K562 (cell line): ENCODE data around the gene PPP4R1. TPM values are rescaled to one million over a fixed set of nuclear protein-coding genes. Genes with fewer than 3 reads are reported as not detected.

ENCODE experiments used
- ATAC-seq: fragments of 200-7000 bp; cut with Tn5 transposase; 3 replicates; pipeline ENCODE4 v1.9.1; 2020; ENCODE audit warnings: moderate library complexity
- BruUV-seq: library from RNA; stranded (reverse); fragments of 400-500 nt; replicated peaks from 2 replicates; lab custom pipeline; 2021; lab: Mats Ljungman, UMichigan
- CTCF ChIA-PET: fragments of 300-600 bp; formaldehyde crosslinking; extraction: SDS; loops from one replicate; lab custom pipeline; 2021; ENCODE audit warnings: low intra/inter-chr PET ratio; lab: Yijun Ruan, JAX
- POLR2A ChIA-PET: fragments of 300-600, 350-650 bp; sonication (Branson Sonifier 250); formaldehyde crosslinking; extraction: SDS; loops from one replicate; lab custom pipeline; 2021; ENCODE audit warnings: antibody characterized with exemption, inconsistent platforms; lab: Yijun Ruan, JAX
- DNase-seq, 4 experiments: peaks; one replicate each; pipeline versions ENCODE4 v3.0.0 to v3.0.0-alpha.2; 2011 to 2018; ENCODE audit warnings: low spot score in 3 of 4, mixed read lengths in 3 of 4; ENCODE audit errors: extremely low read depth in 1 of 4
- FAIRE-seq: peaks from 2 replicates; lab custom pipeline; 2011; peaks lifted over from hg19 to GRCh38; lab: Jason Lieb, UNC
- H2AFZ ChIP-seq: 2 replicates; pipeline ENCODE4 v1.6.0; 2011; ENCODE audit warnings: low read depth, low read length, control low read depth, inconsistent platforms
- H3K27ac ChIP-seq: fragments of 200-600 bp; 3 replicates; pipeline ENCODE4 v1.8.0; 2011; ENCODE audit warnings: low read depth, mild to moderate bottlenecking, control low read depth, inconsistent platforms, low read length, moderate library complexity, mixed read lengths; ENCODE audit errors: extremely low read depth
- H3K27me3 ChIP-seq, 2 experiments: fragments of 300-600 bp in 1 of 2; 2 replicates in 1 of 2; 3 replicates in 1 of 2; pipeline versions ENCODE4 v1.6.0 to v1.8.0; 2011; ENCODE audit warnings: inconsistent platforms in 2 of 2, low read length in 2 of 2, mild to moderate bottlenecking in 1 of 2, mixed read lengths in 1 of 2, moderate library complexity in 1 of 2; ENCODE audit not compliant: control insufficient read depth in 2 of 2, insufficient read depth in 2 of 2
- H3K36me3 ChIP-seq: fragments of 300-600 bp; 3 replicates; pipeline ENCODE4 v1.8.0; 2011; ENCODE audit warnings: mild to moderate bottlenecking, low read length, inconsistent platforms; ENCODE audit not compliant: control insufficient read depth, insufficient read depth
- H3K4me1 ChIP-seq, 2 experiments: fragments of 200-600 bp in 1 of 2; replicated peaks in 1 of 2; 2 replicates in 1 of 2; 3 replicates in 1 of 2; pipeline versions ENCODE4 v1.5.1 to v1.8.0; 2011; ENCODE audit warnings: inconsistent platforms in 2 of 2, low read length in 2 of 2, mild to moderate bottlenecking in 1 of 2, mixed read lengths in 1 of 2, moderate library complexity in 1 of 2; ENCODE audit not compliant: control insufficient read depth in 2 of 2, insufficient read depth in 2 of 2
- H3K4me2 ChIP-seq: 2 replicates; pipeline ENCODE4 v1.6.1; 2011; ENCODE audit warnings: low read length, control low read depth, inconsistent platforms, mixed read lengths; ENCODE audit not compliant: insufficient read depth
- H3K4me3 ChIP-seq: fragments of 200-600 bp; sonication (generic), shearing (Covaris generic); 2 replicates; pipeline ENCODE4 v1.5.1; 2016; ENCODE audit warnings: control low read depth, inconsistent platforms
- H3K79me2 ChIP-seq: fragments of 200-600 bp; 3 replicates; pipeline ENCODE4 v1.8.0; 2011; ENCODE audit warnings: low read length, inconsistent platforms; ENCODE audit not compliant: control insufficient read depth, insufficient read depth
- H3K9ac ChIP-seq, 2 experiments: 2 replicates each; pipeline versions ENCODE4 v1.6.0 to v1.6.1; 2011; ENCODE audit warnings: low read depth in 2 of 2, low read length in 2 of 2, control low read depth in 1 of 2, inconsistent platforms in 1 of 2, mild to moderate bottlenecking in 1 of 2, mixed read lengths in 1 of 2; ENCODE audit not compliant: insufficient read depth in 1 of 2
- H3K9me1 ChIP-seq: one replicate; pipeline ENCODE4 v1.6.0; 2011; ENCODE audit warnings: inconsistent platforms, mild to moderate bottlenecking, low read length, moderate library complexity; ENCODE audit not compliant: control insufficient read depth, insufficient read depth
- H3K9me3 ChIP-seq: replicated peaks from 2 replicates; pipeline ENCODE4 v1.5.1; 2011; ENCODE audit warnings: low read depth, low read length, inconsistent platforms; ENCODE audit not compliant: control insufficient read depth, insufficient read depth
- H4K20me1 ChIP-seq: replicated peaks from 2 replicates; pipeline ENCODE4 v1.6.1; 2011; ENCODE audit warnings: low read length, inconsistent platforms, mixed read lengths; ENCODE audit not compliant: control insufficient read depth, insufficient read depth
- CBX2 ChIP-seq: fragments of 200-600 bp; sonication (generic); IDR thresholded peaks from one replicate; pipeline ENCODE4 v1.6.1; 2012; ENCODE audit warnings: mild to moderate bottlenecking, low read length, inconsistent platforms; ENCODE audit not compliant: insufficient read depth, poor library complexity, severe bottlenecking
- DNMT1 ChIP-seq: fragments of 450-650 bp; IDR thresholded peaks from 2 replicates; pipeline ENCODE4 v1.6.1; 2016; ENCODE audit warnings: antibody characterized with exemption, mild to moderate bottlenecking
- GTF3C2 ChIP-seq: IDR thresholded peaks from 3 replicates; pipeline ENCODE4 v1.6.1; 2011; ENCODE audit warnings: borderline replicate concordance, mild to moderate bottlenecking, moderate library complexity; ENCODE audit not compliant: insufficient read length; ENCODE audit errors: extremely low read depth
- TCFL5 ChIP-seq: fragments of 250-450 bp; sonication (Bioruptor Pico); conservative IDR thresholded peaks from 2 replicates; pipeline ENCODE4 v1.6.1; 2021; ENCODE audit warnings: mild to moderate bottlenecking, moderate library complexity, matching md5 sums
- ZNF639 ChIP-seq, 2 experiments: fragments of 200-800 bp in 1 of 2; sonication (Bioruptor generic) in 1 of 2; sonication (generic) in 1 of 2; formaldehyde crosslinking in 1 of 2; IDR thresholded peaks in 1 of 2; conservative IDR thresholded peaks in 1 of 2; 2 replicates each; pipeline versions ENCODE4 v1.5.0 to v1.6.1; 2016 to 2020; ENCODE audit warnings: missing compliant biosample characterization in 1 of 2, missing genetic modification characterization in 1 of 2, missing genetic modification reagents in 1 of 2
- WGBS: fragments of 100-300 bp; shearing (Covaris generic); methylation state at CpG from one replicate; pipeline ENCODE4 v1.1.6; 2016; ENCODE audit warnings: low coverage, mixed read lengths; ENCODE audit not compliant: insufficient coverage; ENCODE audit errors: missing lambda C conversion rate; 5-methylcytosine and 5-hydroxymethylcytosine counted together
- in situ Hi-C: fragments of 300-500 bp; cut with MboI; formaldehyde crosslinking; loops from 4 replicates; pipeline ENCODE4 v1.15.0; 2018; ENCODE audit warnings: inconsistent platforms, mixed read lengths
- intact Hi-C: fragments of 100-400 bp; cut with micrococcal nuclease; formaldehyde crosslinking; loops from 2 replicates; pipeline ENCODE4 v1.14.2; 2022
- polyA plus RNA-seq, 8 experiments: library from polyadenylated mRNA; depleted of rRNA in 4 of 8; stranded (reverse) in 5 of 8; unstranded in 3 of 8; fragments of >200 nt; fragmentation: Nextera tagmentation in 2 of 8; fragmentation: Illumina TruSeq in 1 of 8; extraction: Ambion mirVana in 2 of 8; extraction: Trizol in 1 of 8; gene quantifications; 2 replicates each; pipeline versions ENCODE4 v1.2.1 to v1.2.3, GENCODE V29; 2011 to 2014; ENCODE audit warnings: inconsistent platforms in 1 of 8, missing spikeins in 1 of 8
- total RNA-seq, 7 experiments: library from RNA; depleted of rRNA in 6 of 7; stranded (reverse); fragments of >200 nt in 6 of 7; fragmentation: Illumina TruSeq in 2 of 7; extraction: Trizol in 2 of 7; gene quantifications; 2 replicates each; pipeline versions ENCODE4 v1.2.1 to v1.2.3, GENCODE V29; 2011 to 2021; ENCODE audit warnings: low replicate concordance in 1 of 7

The PPP4R1 gene
- total and polyA plus RNA-seq, 9 of the 15 experiments (the other 6 are each of a cell fraction or from before 2014, with no cell fraction given), result 23.5 to 136 (median 84.5) TPM

- in situ Hi-C loops (loop anchor here (10.0 kb wide), 1 partner anchor 200 kb away; no protein-coding TSS in a partner anchor), intact Hi-C loops (loop anchor here (1.0 to 10.0 kb wide), 5 partner anchors 34 to 380 kb away; no protein-coding TSS in a partner anchor)
- Histone ChIP-seq H2AFZ (no peak overlapping the region), H3K4me3 (no peak overlapping the region), H3K9ac (no peak overlapping the region), H3K9me3 (no peaks in the 10 kb centered on the region), H3K4me2 (no peak overlapping the region), H3K4me1 (peaks cover 0 to 6% of the 10 kb centered on the region in 2 experiments; a peak in 2 of 5 replicates), H3K36me3 (peaks cover 88% of the 10 kb centered on the region), H3K79me2 (0 out of 3 replicates have a peak, but pooled peaks cover 3% of the 10 kb centered on the region), H4K20me1 (no peaks in the 10 kb centered on the region), H3K27me3 (no peaks in the 10 kb centered on the region), H3K9me1 (no peaks in the 10 kb centered on the region), H3K27ac (no peak overlapping the region)
- ChIA-PET CTCF (interaction anchor here (0.7 kb wide), 1 partner anchor 87 kb away, joined by 4 read pairs; no protein-coding TSS in a partner anchor), POLR2A (interaction anchor here (0.6 to 1.5 kb wide), 3 partner anchors 11 to 1258 kb away, joined by 3 to 4 read pairs (median 4); no protein-coding TSS in a partner anchor)
- no TSS peak for BruUV-seq
- TF ChIP-seq DNMT1 (no peak), GTF3C2 (no peak), ZNF639 (CRISPR knock-in tag; conservative IDR thresholded peaks at IDR 0.05 in 1 of 2, IDR thresholded peaks at IDR 0.05 in 1 of 2) (no peak), TCFL5 (CRISPR knock-in tag) (no peak), CBX2 (no peak)
- WGBS, result 94% methylated on average over 7 of the region's 7 CpGs
- FAIRE-seq, result no peak
- no peak for ATAC-seq
- no peak for DNase-seq
Observed at GRCh38 chr18:9574473-9575115, 39.8 kb downstream of the PPP4R1 start.
